Ascending aorta (tissue), 2 donors: ENCODE measurements around the gene SPRY4. TPM values are rescaled to one million over a fixed set of nuclear protein-coding genes. Genes with fewer than 3 reads are reported as not detected.

ENCODE experiments used
- DNase-seq, 2 donors: peaks; one replicate each; pipeline ENCODE4 v3.0.0-alpha.2; 2019; ENCODE audit warnings: low spot score in 2 of 2
- H3K27ac ChIP-seq, 2 donors: fragments of 200-600 bp; sonication (generic); one replicate each; pipeline ENCODE4 v1.5.1; 2016 to 2017; ENCODE audit warnings: mild to moderate bottlenecking in 1 of 2
- H3K27me3 ChIP-seq: fragments of 200-600 bp; sonication (generic); one replicate; pipeline ENCODE4 v1.5.1; 2017
- H3K36me3 ChIP-seq, 2 donors: fragments of 200-600 bp; sonication (generic); one replicate each; pipeline ENCODE4 v1.5.1; 2016
- H3K4me1 ChIP-seq, 2 donors: fragments of 200-600 bp; sonication (generic); one replicate each; pipeline ENCODE4 v1.5.1; 2016 to 2017; ENCODE audit warnings: mild to moderate bottlenecking in 1 of 2
- H3K4me3 ChIP-seq, 2 donors: fragments of 200-600 bp; sonication (generic); one replicate each; pipeline ENCODE4 v1.5.1; 2016 to 2017; ENCODE audit warnings: mild to moderate bottlenecking in 1 of 2
- H3K9me3 ChIP-seq, 2 donors: fragments of 200-600 bp; sonication (generic); one replicate each; pipeline ENCODE4 v1.5.1; 2016
- CTCF ChIP-seq, 3 experiments: fragments of 200-600 bp in 2 of 3; fragments of 450-650 bp in 1 of 3; sonication (generic) in 2 of 3; IDR thresholded peaks; one replicate each; pipeline ENCODE4 v1.5.1; 2016 to 2019; ENCODE audit warnings: antibody characterized with exemption in 3 of 3, mild to moderate bottlenecking in 1 of 3, moderate library complexity in 1 of 3
- intact Hi-C: fragments of 100-400 bp; cut with DNase I; formaldehyde crosslinking; loops from one replicate; pipeline ENCODE4 v1.15.1; 2023
- total RNA-seq: library from RNA; depleted of rRNA; stranded (reverse); fragments of >200 nt; gene quantifications from one replicate; pipeline ENCODE4 v1.1.0, GENCODE V29; 2016

The SPRY4 gene
- total RNA-seq, 1 donor from 2014 or later, result 111 TPM

GRCh38 chr5:142289708-142290576 lies 34.9 kb downstream of the SPRY4 start:
- Histone ChIP-seq H3K4me3 (no peak overlapping the region), H3K4me1 (peaks cover 4 to 7% of the 10 kb centered on the region in 2 donors), H3K9me3 (no peaks in the 10 kb centered on the region), H3K36me3 (no peaks in the 10 kb centered on the region), H3K27ac (peak overlapping the region in 1 of 2 donors; percentile 13), H3K27me3 (no peaks in the 10 kb centered on the region)
- no peak for DNase-seq
- intact Hi-C loops, result loop anchor here (5.0 kb wide), 1 partner anchor 32 kb away; no protein-coding TSS in a partner anchor
- TF ChIP-seq CTCF (IDR thresholded peaks at IDR 0.05), result no peak

GRCh38 chr5:142287973-142288313 lies 36.9 kb downstream of the SPRY4 start:
- DNase-seq, result no peak
- Histone ChIP-seq H3K4me1 (peaks cover 4 to 7% of the 10 kb centered on the region in 2 donors), H3K9me3 (no peaks in the 10 kb centered on the region), H3K27ac (peak overlapping the region; percentile 5 to 41), H3K27me3 (no peaks in the 10 kb centered on the region), H3K36me3 (no peaks in the 10 kb centered on the region), H3K4me3 (no peak overlapping the region)
- no peak for TF ChIP-seq CTCF (IDR thresholded peaks at IDR 0.05)
- intact Hi-C loops, result loop anchor here (1.0 to 5.0 kb wide), 2 partner anchors 19 to 34 kb away; no protein-coding TSS in a partner anchor

- Histone ChIP-seq H3K4me1 (peaks cover 4 to 7% of the 10 kb centered on the region in 2 donors), H3K9me3 (no peaks in the 10 kb centered on the region), H3K36me3 (no peaks in the 10 kb centered on the region), H3K27me3 (no peaks in the 10 kb centered on the region), H3K27ac (peak overlapping the region; percentile 5 to 41), H3K4me3 (no peak overlapping the region)
- no peak for DNase-seq
- TF ChIP-seq CTCF (IDR thresholded peaks at IDR 0.05), result no peak
- intact Hi-C loops, result loop anchor here (5.0 kb wide), 1 partner anchor 35 kb away; no protein-coding TSS in a partner anchor
Measured at GRCh38 chr5:142287096-142287972, 37.5 kb downstream of the SPRY4 start.

GRCh38 chr5:142286111-142286510 lies 38.7 kb downstream of the SPRY4 start:
- no peak overlapping the region for H3K27ac ChIP-seq
- H3K27me3 ChIP-seq, result no peaks in the 10 kb centered on the region
- no peaks in the 10 kb centered on the region for H3K36me3 ChIP-seq
- intact Hi-C loops, result loop anchor here (5.0 kb wide), 1 partner anchor 36 kb away; no protein-coding TSS in a partner anchor
- no peak for DNase-seq
- H3K9me3 ChIP-seq, result no peaks in the 10 kb centered on the region
- TF ChIP-seq CTCF (IDR thresholded peaks at IDR 0.05), result no peak
- no peak overlapping the region for H3K4me3 ChIP-seq
- H3K4me1 ChIP-seq, result peaks cover 4 to 7% of the 10 kb centered on the region in 2 donors

GRCh38 chr5:142283304-142283703 lies 41.5 kb downstream of the SPRY4 start:
- no peak for TF ChIP-seq CTCF (IDR thresholded peaks at IDR 0.05)
- Histone ChIP-seq H3K27ac (no peak overlapping the region), H3K9me3 (no peaks in the 10 kb centered on the region), H3K4me1 (peaks cover 0 to 10% of the 10 kb centered on the region in 2 donors), H3K36me3 (no peaks in the 10 kb centered on the region), H3K27me3 (no peaks in the 10 kb centered on the region), H3K4me3 (no peak overlapping the region)
- DNase-seq, result no peak
- intact Hi-C loops, result loop anchor here (2.0 kb wide), 1 partner anchor 21 kb away; no protein-coding TSS in a partner anchor
